Fibroblast of the aortic adventitia (primary cell): Measurements from ENCODE around the gene FBH1. TPM values are rescaled to one million over a fixed set of nuclear protein-coding genes. Genes with fewer than 3 reads are reported as not detected.

Source experiments
- DNase-seq: peaks from one replicate; pipeline ENCODE4 v3.0.0-alpha.2; 2010; ENCODE audit warnings: low read depth
- H3K4me3 ChIP-seq: 2 replicates; pipeline ENCODE4 v1.5.1; 2011; ENCODE audit warnings: low read depth, mild to moderate bottlenecking, control low read depth, low read length, moderate library complexity
- total RNA-seq: library from RNA; depleted of rRNA; stranded (reverse); fragments of >200 nt; gene quantifications from 2 replicates; pipeline ENCODE4 v1.2.3, GENCODE V29; 2012; ENCODE audit warnings: low replicate concordance
- TF ChIP-seq, protein P1 (sequence below): IDR thresholded peaks from 2 replicates; pipeline ENCODE4 v1.5.1; 2011; ENCODE audit warnings: mild to moderate bottlenecking, low read length, control low read depth, inconsistent platforms; ENCODE audit not compliant: insufficient read depth

The FBH1 gene
- total RNA-seq, 1 donor, result 61.4 TPM

GRCh38 chr10:5940807-5941218, 50.8 kb downstream of the FBH1 start:
- peak; percentile 28 for DNase-seq
- TF ChIP-seq, protein P1, sequence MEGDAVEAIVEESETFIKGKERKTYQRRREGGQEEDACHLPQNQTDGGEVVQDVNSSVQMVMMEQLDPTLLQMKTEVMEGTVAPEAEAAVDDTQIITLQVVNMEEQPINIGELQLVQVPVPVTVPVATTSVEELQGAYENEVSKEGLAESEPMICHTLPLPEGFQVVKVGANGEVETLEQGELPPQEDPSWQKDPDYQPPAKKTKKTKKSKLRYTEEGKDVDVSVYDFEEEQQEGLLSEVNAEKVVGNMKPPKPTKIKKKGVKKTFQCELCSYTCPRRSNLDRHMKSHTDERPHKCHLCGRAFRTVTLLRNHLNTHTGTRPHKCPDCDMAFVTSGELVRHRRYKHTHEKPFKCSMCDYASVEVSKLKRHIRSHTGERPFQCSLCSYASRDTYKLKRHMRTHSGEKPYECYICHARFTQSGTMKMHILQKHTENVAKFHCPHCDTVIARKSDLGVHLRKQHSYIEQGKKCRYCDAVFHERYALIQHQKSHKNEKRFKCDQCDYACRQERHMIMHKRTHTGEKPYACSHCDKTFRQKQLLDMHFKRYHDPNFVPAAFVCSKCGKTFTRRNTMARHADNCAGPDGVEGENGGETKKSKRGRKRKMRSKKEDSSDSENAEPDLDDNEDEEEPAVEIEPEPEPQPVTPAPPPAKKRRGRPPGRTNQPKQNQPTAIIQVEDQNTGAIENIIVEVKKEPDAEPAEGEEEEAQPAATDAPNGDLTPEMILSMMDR, result no peak

DNA sequence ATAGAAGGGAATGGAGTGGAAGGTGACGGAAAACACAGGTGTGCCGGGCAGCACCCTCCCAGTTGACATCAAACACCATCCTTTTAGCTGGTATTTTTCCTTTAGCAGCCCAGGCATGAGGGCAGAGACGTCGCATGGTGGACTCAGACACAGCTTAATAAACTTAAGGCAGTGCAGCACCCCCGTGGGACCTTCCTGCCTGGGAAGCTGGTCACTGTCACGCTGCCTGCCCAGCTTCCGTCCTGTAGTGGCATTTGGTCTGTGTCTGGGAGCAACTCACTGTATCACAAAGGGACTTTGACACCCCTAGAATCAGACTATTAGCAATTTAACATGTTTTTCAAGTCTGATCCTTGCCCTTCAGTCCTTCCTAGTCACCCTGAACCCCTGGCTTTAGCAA, 51.5 kb downstream of the FBH1 start:
- DNase-seq, result no peak
- H3K4me3 ChIP-seq, result no peak overlapping the region
- TF ChIP-seq, protein P1, result no peak

More at GRCh38 chr10:5940807-5941218, 50.8 kb downstream of the FBH1 start:
- H3K4me3 ChIP-seq, result no peak overlapping the region

GRCh38 chr10:5942001-5942400, 52.0 kb downstream of the FBH1 start:
- no peak overlapping the region for H3K4me3 ChIP-seq
- no peak for DNase-seq
- TF ChIP-seq, protein P1, result no peak

DNA sequence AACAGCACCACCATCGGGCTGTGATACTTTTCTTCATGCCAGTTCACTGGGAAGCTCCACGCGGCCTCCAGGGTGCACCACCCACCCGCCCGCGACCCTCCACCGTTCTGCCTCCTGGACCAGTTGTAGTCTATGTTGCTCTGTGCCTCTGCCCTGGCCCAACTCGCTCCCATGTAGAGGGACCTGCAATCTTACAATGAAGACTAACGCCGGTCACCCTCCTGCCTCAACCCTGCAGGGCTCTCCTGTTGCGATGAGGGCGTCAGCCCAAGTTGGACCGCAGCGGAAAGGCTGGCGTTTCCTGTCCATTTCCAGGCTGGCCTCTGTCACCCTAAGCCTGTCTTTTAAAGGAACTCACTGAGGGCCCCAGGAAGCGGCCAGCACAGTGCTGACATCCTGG, 52.4 kb downstream of the FBH1 start:
- H3K4me3 ChIP-seq, result no peak overlapping the region
- TF ChIP-seq, protein P1, result no peak
- DNase-seq, result no peak

DNA sequence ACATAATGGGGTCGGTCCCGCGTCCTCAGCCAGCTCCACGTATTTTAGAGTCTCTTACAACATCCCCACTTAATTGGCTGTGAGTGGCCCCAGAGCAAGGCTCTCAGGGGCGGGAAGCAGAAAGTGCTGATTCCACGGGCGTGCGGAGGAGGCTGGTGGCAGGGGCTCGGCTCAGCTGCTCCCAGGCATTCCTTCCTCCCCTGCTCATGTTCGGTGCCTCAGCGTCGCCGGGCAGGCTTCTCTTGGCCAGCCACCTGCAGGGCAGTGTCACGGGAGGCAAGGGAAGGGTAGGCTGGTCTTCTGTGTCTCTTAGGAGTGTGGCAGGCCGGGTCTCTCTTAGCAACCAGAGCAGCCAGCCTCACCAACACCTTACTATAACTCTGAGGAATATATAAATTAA, 53.5 kb downstream of the FBH1 start:
- peak; percentile 50 for DNase-seq
- no peak overlapping the region for H3K4me3 ChIP-seq
- TF ChIP-seq, protein P1, result no peak

DNA sequence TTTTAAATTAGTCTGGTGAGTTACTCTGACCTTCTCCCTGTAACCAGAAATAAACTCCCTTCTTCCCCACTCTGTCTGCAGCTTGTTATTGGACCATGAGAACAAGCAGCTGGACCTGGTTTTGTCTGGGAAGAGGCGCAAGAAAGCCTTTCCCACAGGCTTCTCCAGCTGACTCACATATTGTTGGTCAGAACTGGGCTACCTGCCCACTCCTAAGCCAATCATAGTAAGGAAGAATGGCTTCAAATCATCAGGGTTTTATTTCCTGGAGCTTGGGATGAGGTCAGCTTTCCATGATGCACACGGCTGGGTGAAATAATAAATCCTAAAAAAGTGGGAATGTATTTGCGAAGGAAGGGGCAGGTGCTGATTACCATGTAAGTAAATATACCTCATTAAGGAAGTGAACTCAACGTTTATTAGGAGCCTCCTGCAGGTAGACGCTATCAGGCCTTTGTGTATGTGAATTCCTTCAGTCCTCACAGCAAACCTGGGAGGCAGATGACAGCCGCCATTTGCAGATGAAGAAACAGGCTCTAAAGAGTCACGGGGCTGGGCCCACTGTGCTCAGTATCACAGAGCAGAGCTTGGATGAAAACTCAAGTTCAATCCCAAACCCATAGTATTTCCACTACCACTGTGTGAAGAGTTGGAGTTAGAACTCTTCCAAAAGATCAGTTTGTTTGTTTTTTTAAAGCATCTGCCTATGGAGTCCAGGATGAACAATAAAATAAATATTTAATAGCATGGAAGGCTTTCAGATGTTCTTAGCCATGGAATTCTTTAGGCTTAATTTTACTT, 54.5 kb downstream of the FBH1 start:
- TF ChIP-seq, protein P1, result no peak
- DNase-seq, result peak; percentile 100
- H3K4me3 ChIP-seq, result peak overlapping the region; percentile 40

DNA sequence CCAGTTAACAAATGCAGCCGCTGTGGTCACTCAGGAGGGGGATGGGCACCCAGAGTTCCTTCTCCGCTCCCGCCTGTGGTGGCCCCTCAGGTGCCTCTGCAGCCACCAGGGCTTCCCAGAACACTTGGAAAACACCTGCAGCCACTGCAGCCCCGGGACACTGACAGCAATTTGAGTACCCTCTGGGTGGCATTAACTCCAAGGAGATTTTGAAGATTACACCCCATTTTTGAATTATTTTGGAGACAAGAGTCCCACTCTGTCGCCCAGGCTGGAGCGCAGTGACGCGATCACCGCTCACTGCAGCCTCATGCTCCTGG, 55.1 kb downstream of the FBH1 start:
- DNase-seq, result no peak
- peak overlapping the region; percentile 43 for H3K4me3 ChIP-seq
- TF ChIP-seq, protein P1, result no peak
